Activated CD4-positive, alpha-beta T cell treated with anti-CD3 and anti-CD28 coated beads, Interleukin-2, amount 10 ng/mL, durations not matched to agents 24 days and 14 days (primary cell): ENCODE measurements around the gene DAB2IP. TPM values are rescaled to one million over a fixed set of nuclear protein-coding genes. Genes with fewer than 3 reads are reported as not detected.

Source experiments
- DNase-seq: peaks from one replicate; pipeline ENCODE4 v3.0.0; 2022
- H3K27ac Mint-ChIP-seq: one replicate; pipeline ENCODE4 v1.8.0; 2022; ENCODE audit warnings: mild to moderate bottlenecking, mixed read lengths
- H3K27me3 Mint-ChIP-seq: one replicate; pipeline ENCODE4 v1.8.0; 2022; ENCODE audit warnings: mixed read lengths
- H3K36me3 Mint-ChIP-seq: one replicate; pipeline ENCODE4 v1.8.0; 2022; ENCODE audit warnings: low read depth, mild to moderate bottlenecking, mixed read lengths
- H3K4me1 Mint-ChIP-seq: one replicate; pipeline ENCODE4 v1.8.0; 2021; ENCODE audit warnings: mixed read lengths
- H3K4me3 Mint-ChIP-seq: one replicate; pipeline ENCODE4 v1.8.0; 2022; ENCODE audit warnings: mild to moderate bottlenecking, moderate library complexity, mixed read lengths
- H3K9me3 Mint-ChIP-seq: one replicate; pipeline ENCODE4 v1.8.0; 2021; ENCODE audit warnings: mixed read lengths
- intact Hi-C: fragments of 100-400 bp; cut with micrococcal nuclease; formaldehyde crosslinking; loops from one replicate; pipeline ENCODE4 v1.15.1; 2023
- total RNA-seq: library from RNA; stranded (reverse); gene quantifications from 2 replicates; pipeline ENCODE4 v1.2.3, GENCODE V29; 2022

Gene DAB2IP
- total RNA-seq, 1 donor from 2014 or later: not detected

DNA sequence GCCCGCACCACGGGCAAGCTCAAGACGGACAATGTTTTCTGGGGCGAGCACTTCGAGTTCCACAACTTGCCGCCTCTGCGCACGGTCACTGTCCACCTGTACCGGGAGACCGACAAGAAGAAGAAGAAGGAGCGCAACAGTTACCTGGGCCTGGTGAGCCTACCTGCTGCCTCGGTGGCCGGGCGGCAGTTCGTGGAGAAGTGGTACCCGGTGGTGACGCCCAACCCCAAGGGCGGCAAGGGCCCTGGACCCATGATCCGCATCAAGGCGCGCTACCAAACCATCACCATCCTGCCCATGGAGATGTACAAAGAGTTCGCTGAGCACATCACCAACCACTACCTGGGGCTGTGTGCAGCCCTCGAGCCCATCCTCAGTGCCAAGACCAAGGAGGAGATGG lies 108.6 kb downstream of the DAB2IP start:
- intact Hi-C loops: no loop called here
- Mint-ChIP-seq H3K4me3 (no peak overlapping the region), H3K27ac (no peak overlapping the region), H3K36me3 (no peaks in the 10 kb centered on the region), H3K27me3 (no peaks in the 10 kb centered on the region), H3K4me1 (no peaks in the 10 kb centered on the region), H3K9me3 (no peaks in the 10 kb centered on the region)
- no peak for DNase-seq

GRCh38 chr9:121760571-121760970 lies 109.1 kb downstream of the DAB2IP start:
- intact Hi-C loops: no loop called here
- Mint-ChIP-seq H3K27me3 (no peaks in the 10 kb centered on the region), H3K4me3 (no peak overlapping the region), H3K4me1 (no peaks in the 10 kb centered on the region), H3K36me3 (no peaks in the 10 kb centered on the region), H3K27ac (no peak overlapping the region), H3K9me3 (no peaks in the 10 kb centered on the region)
- no peak for DNase-seq

GRCh38 chr9:121763131-121763530 lies 111.7 kb downstream of the DAB2IP start:
- Mint-ChIP-seq H3K27me3 (no peaks in the 10 kb centered on the region), H3K4me1 (no peaks in the 10 kb centered on the region), H3K9me3 (no peaks in the 10 kb centered on the region), H3K4me3 (no peak overlapping the region), H3K27ac (no peak overlapping the region), H3K36me3 (no peaks in the 10 kb centered on the region)
- no peak for DNase-seq
- intact Hi-C loops: no loop called here

- no peaks in the 10 kb centered on the region for H3K27me3 Mint-ChIP-seq
- H3K4me1 Mint-ChIP-seq: no peaks in the 10 kb centered on the region
- DNase-seq: no peak
- H3K36me3 Mint-ChIP-seq: no peaks in the 10 kb centered on the region
- no peak overlapping the region for H3K4me3 Mint-ChIP-seq
- intact Hi-C loops: no loop called here
- H3K9me3 Mint-ChIP-seq: no peaks in the 10 kb centered on the region
- no peak overlapping the region for H3K27ac Mint-ChIP-seq
Measured at GRCh38 chr9:121763561-121764370, 112.3 kb downstream of the DAB2IP start.

GRCh38 chr9:121764371-121764730 lies 112.9 kb downstream of the DAB2IP start:
- no peaks in the 10 kb centered on the region for H3K4me1 Mint-ChIP-seq
- H3K36me3 Mint-ChIP-seq: no peaks in the 10 kb centered on the region
- DNase-seq: no peak
- H3K27me3 Mint-ChIP-seq: no peaks in the 10 kb centered on the region
- intact Hi-C loops: no loop called here
- H3K9me3 Mint-ChIP-seq: no peaks in the 10 kb centered on the region
- H3K27ac Mint-ChIP-seq: no peak overlapping the region
- H3K4me3 Mint-ChIP-seq: no peak overlapping the region

GRCh38 chr9:121765021-121765950 lies 113.9 kb downstream of the DAB2IP start:
- Mint-ChIP-seq H3K4me3 (no peak overlapping the region), H3K36me3 (no peaks in the 10 kb centered on the region), H3K27me3 (no peaks in the 10 kb centered on the region), H3K9me3 (no peaks in the 10 kb centered on the region), H3K27ac (no peak overlapping the region), H3K4me1 (no peaks in the 10 kb centered on the region)
- intact Hi-C loops: no loop called here
- no peak for DNase-seq

GRCh38 chr9:121766081-121766683 lies 114.7 kb downstream of the DAB2IP start:
- Mint-ChIP-seq H3K27ac (no peak overlapping the region), H3K36me3 (no peaks in the 10 kb centered on the region), H3K4me1 (no peaks in the 10 kb centered on the region), H3K4me3 (no peak overlapping the region), H3K9me3 (no peaks in the 10 kb centered on the region), H3K27me3 (no peaks in the 10 kb centered on the region)
- DNase-seq: no peak
- intact Hi-C loops: no loop called here

DNA sequence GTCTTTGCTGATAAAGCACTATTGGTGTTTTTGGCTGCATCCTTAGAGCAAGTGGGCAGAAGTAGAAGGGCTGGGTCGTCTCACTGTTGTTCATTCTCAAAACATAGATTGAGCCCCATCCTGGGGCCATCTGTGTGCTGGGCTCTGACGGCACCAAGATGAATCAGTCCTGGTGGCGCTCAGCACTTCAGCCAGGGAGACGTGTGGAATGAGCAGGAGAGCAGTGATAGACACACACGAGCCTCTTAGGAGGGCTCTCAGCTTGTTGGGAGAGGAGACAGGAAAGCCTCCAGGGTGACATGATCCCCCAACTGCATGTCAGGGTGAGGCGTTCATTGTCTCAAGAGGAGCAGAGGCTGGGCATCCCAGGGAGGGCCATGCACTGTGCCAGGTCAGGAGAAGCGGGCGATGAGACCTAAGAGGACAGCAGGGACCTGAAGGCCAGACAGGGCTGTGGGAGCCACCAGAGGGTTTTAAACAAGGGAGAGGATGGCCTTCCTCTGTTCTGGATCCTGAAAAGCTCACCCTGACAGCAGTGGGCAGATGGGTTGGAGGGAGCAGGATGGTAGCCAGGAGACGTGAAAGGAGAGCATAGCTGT lies 115.8 kb downstream of the DAB2IP start:
- Mint-ChIP-seq H3K36me3 (no peaks in the 10 kb centered on the region), H3K4me1 (no peaks in the 10 kb centered on the region), H3K27me3 (no peaks in the 10 kb centered on the region), H3K27ac (no peak overlapping the region), H3K9me3 (no peaks in the 10 kb centered on the region), H3K4me3 (no peak overlapping the region)
- no peak for DNase-seq
- intact Hi-C loops: no loop called here

DNA sequence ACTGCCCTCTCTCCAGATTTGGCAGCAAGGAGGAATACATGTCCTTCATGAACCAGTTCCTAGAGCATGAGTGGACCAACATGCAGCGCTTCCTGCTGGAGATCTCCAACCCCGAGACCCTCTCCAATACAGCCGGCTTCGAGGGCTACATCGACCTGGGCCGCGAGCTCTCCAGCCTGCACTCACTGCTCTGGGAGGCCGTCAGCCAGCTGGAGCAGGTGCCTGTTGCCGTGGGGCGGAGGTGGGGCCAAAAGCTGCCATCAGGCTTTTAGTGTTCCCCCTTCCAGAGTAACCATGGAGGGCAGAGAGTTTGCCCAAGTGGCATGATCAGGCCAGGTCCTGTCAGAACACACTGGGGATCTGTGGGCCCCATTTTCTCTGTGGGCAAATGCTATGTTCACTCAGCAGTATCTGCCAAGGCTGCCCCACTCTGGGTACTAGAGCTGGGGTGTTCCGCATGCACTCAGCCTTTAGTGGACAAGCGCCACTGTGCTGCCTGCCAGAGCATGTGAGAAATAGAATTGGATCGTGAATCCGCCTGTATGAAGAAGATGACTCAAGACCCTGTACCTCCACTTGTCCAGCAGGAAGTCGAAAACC lies 117.1 kb downstream of the DAB2IP start:
- H3K4me3 Mint-ChIP-seq: no peak overlapping the region
- no peaks in the 10 kb centered on the region for H3K4me1 Mint-ChIP-seq
- intact Hi-C loops: no loop called here
- no peak for DNase-seq
- no peaks in the 10 kb centered on the region for H3K36me3 Mint-ChIP-seq
- no peak overlapping the region for H3K27ac Mint-ChIP-seq
- H3K27me3 Mint-ChIP-seq: no peaks in the 10 kb centered on the region
- H3K9me3 Mint-ChIP-seq: no peaks in the 10 kb centered on the region

DNA sequence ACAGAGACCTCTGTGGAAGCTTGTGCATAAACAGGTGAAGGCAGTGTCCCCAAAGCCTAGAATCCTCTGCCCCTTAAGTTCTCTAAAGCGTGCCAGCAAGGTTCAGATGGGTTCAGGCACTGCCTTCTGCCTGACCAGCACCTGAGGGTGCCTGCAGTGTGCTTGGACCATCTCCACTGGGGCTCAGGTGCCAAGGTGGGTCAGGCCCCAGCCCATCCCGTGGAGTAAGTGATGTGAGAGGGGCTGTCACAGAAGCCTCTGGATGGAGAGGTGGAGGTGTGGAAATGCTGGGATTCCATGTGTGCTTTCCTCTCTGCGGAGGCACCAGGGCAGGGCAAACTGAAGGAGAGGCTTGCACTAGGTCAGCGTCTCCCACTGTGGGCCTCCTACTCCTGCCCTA lies 118.5 kb downstream of the DAB2IP start:
- intact Hi-C loops: no loop called here
- DNase-seq: no peak
- H3K27me3 Mint-ChIP-seq: no peaks in the 10 kb centered on the region
- H3K9me3 Mint-ChIP-seq: no peaks in the 10 kb centered on the region
- H3K4me1 Mint-ChIP-seq: no peaks in the 10 kb centered on the region
- no peak overlapping the region for H3K4me3 Mint-ChIP-seq
- no peaks in the 10 kb centered on the region for H3K36me3 Mint-ChIP-seq
- no peak overlapping the region for H3K27ac Mint-ChIP-seq

DNA sequence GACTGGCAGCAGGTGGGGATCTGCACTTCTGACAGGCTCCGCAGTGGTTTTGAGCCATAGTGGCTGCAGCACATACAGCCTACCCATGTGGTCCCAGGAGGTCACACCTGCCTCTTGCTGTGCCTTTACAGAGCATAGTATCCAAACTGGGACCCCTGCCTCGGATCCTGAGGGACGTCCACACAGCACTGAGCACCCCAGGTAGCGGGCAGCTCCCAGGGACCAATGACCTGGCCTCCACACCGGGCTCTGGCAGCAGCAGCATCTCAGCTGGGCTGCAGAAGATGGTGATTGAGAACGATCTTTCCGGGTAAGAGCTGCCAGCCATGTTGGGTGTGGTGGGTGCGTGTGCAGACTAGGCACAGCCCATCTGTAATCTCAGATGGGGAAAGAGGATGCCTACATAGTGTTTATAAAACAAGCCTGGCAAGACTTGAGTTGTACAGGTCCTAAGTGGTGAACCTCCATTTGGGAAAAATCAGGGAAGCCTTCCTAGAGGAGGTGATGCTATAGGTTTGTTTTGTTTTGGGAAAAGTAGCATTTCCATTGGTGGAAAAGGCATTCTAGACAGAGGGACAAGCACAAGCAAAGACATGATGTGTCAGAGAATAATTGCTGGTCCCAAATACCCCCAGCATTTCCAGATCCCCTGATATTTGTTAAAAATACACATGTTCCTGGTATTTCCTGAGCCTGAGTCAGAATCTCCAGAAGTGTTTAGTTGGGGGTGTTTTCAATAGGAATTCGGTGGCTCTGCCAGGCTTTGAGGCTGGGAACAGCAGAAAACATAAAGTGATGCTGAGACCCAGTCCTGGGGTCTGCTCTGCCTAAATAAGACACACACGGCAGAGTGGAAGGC lies 119.2 kb downstream of the DAB2IP start:
- H3K4me1 Mint-ChIP-seq: no peaks in the 10 kb centered on the region
- H3K9me3 Mint-ChIP-seq: no peaks in the 10 kb centered on the region
- no peak for DNase-seq
- no peak overlapping the region for H3K27ac Mint-ChIP-seq
- no peak overlapping the region for H3K4me3 Mint-ChIP-seq
- H3K27me3 Mint-ChIP-seq: no peaks in the 10 kb centered on the region
- intact Hi-C loops: no loop called here
- no peaks in the 10 kb centered on the region for H3K36me3 Mint-ChIP-seq

GRCh38 chr9:121771418-121771817 lies 120.0 kb downstream of the DAB2IP start:
- Mint-ChIP-seq H3K4me3 (no peak overlapping the region), H3K27me3 (no peaks in the 10 kb centered on the region), H3K27ac (no peak overlapping the region), H3K9me3 (no peaks in the 10 kb centered on the region), H3K4me1 (no peaks in the 10 kb centered on the region), H3K36me3 (no peaks in the 10 kb centered on the region)
- no peak for DNase-seq
- intact Hi-C loops: no loop called here
